Mesothelial cell of epicardium (in vitro differentiated cells): ENCODE measurements around the gene CLPSL2. TPM values are rescaled to one million over a fixed set of nuclear protein-coding genes. Genes with fewer than 3 reads are reported as not detected.
A peak's percentile ranks its signal among the peaks of the same experiment; 100 is the strongest.

Source experiments
- DNase-seq, 2 experiments: peaks; one replicate each; pipeline ENCODE4 v3.0.0; 2021; ENCODE audit warnings: low spot score in 2 of 2; ENCODE audit not compliant: unreplicated experiment in 2 of 2
- H3K27ac Mint-ChIP-seq: 2 replicates; pipeline ENCODE4 v1.8.0; 2021; ENCODE audit warnings: mixed read lengths
- H3K27me3 Mint-ChIP-seq: 2 replicates; pipeline ENCODE4 v1.8.0; 2021; ENCODE audit warnings: low read depth, mixed read lengths
- H3K36me3 Mint-ChIP-seq: 2 replicates; pipeline ENCODE4 v1.8.0; 2021; ENCODE audit warnings: mixed read lengths
- H3K4me1 Mint-ChIP-seq: 2 replicates; pipeline ENCODE4 v1.8.0; 2021; ENCODE audit warnings: mixed read lengths
- H3K4me3 Mint-ChIP-seq: 2 replicates; pipeline ENCODE4 v1.8.0; 2021; ENCODE audit warnings: mild to moderate bottlenecking, moderate library complexity, mixed read lengths
- H3K9me3 Mint-ChIP-seq: 2 replicates; pipeline ENCODE4 v1.8.0; 2021; ENCODE audit warnings: mixed read lengths
- total RNA-seq: library from RNA; stranded (reverse); gene quantifications from 3 replicates; pipeline ENCODE4 v1.2.1, GENCODE V29; 2021
- TF ChIP-seq, protein P1 (sequence below): fragments of 200-600 bp; sonication (generic); IDR thresholded peaks from one replicate; pipeline ENCODE4 v1.5.0; 2021; ENCODE audit warnings: antibody characterized with exemption; ENCODE audit not compliant: unreplicated experiment

The CLPSL2 gene
- total RNA-seq, 1 donor from 2014 or later: not detected

DNA sequence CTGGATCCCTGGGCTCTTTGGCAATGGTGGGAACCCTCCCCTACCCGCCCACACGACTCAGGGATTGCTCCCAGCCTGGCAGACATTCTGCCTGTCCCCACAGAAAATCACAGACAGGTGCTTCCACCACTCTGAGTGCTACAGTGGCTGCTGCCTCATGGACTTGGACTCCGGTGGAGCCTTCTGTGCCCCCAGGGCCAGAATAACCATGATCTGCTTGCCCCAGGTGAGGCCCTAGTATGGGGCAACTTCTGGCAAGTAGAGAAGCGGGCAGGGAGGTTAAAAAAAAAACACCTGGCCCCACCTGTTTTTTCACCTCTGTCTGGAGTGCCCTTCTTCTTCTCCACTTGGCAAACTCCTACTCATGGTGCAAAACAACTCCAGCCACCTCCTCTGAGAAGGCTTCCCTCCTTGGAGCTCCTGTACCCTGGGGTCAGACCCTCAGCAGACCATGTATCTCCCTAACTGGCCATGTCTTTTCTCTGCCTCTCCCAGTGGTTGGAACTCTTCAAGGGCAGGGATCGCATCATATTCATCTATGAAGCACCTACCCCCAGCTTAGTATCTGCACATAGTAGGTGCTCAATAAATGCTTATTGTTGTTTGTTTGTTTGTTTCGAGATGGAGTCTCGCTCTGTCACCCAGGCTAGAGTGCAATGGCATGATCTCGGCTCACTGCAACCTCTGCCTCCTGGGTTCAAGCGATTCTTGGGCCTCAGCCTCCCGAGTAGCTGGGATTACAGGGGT, 1.1 kb downstream of the CLPSL2 start:
- Mint-ChIP-seq H3K4me1 (peaks cover 13% of the 10 kb centered on the region), H3K36me3 (no peaks in the 10 kb centered on the region), H3K27ac (no peak overlapping the region), H3K27me3 (peaks cover 9% of the 10 kb centered on the region), H3K9me3 (no peaks in the 10 kb centered on the region), H3K4me3 (peak overlapping the region; percentile 69)
- TF ChIP-seq, protein P1, sequence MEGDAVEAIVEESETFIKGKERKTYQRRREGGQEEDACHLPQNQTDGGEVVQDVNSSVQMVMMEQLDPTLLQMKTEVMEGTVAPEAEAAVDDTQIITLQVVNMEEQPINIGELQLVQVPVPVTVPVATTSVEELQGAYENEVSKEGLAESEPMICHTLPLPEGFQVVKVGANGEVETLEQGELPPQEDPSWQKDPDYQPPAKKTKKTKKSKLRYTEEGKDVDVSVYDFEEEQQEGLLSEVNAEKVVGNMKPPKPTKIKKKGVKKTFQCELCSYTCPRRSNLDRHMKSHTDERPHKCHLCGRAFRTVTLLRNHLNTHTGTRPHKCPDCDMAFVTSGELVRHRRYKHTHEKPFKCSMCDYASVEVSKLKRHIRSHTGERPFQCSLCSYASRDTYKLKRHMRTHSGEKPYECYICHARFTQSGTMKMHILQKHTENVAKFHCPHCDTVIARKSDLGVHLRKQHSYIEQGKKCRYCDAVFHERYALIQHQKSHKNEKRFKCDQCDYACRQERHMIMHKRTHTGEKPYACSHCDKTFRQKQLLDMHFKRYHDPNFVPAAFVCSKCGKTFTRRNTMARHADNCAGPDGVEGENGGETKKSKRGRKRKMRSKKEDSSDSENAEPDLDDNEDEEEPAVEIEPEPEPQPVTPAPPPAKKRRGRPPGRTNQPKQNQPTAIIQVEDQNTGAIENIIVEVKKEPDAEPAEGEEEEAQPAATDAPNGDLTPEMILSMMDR: no peak
- no peak for DNase-seq

DNA sequence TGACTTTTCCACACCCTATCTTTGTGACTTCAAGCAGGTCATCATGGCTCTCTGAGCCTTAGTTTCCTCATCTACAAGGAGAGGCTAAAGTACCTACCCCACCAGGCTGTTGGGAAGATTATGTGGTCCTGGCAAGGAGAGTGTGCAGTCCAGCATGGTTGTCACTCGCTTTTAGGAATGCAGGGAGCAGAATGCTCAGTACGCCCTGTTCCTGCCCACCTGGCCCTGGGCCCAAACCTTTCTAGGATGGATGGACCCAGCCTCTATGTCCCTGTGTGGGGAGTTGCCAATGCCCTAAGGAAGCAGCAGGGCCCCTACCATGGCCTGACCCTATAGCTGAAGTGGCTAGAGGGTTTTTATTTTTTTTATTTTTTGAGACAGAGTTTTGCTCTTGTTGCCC, 2.0 kb downstream of the CLPSL2 start:
- no peak overlapping the region for H3K4me3 Mint-ChIP-seq
- H3K27me3 Mint-ChIP-seq: peaks cover 9% of the 10 kb centered on the region
- H3K36me3 Mint-ChIP-seq: no peaks in the 10 kb centered on the region
- H3K4me1 Mint-ChIP-seq: peaks cover 13% of the 10 kb centered on the region
- H3K9me3 Mint-ChIP-seq: no peaks in the 10 kb centered on the region
- TF ChIP-seq, protein P1: no peak
- no peak for DNase-seq
- no peak overlapping the region for H3K27ac Mint-ChIP-seq

DNA sequence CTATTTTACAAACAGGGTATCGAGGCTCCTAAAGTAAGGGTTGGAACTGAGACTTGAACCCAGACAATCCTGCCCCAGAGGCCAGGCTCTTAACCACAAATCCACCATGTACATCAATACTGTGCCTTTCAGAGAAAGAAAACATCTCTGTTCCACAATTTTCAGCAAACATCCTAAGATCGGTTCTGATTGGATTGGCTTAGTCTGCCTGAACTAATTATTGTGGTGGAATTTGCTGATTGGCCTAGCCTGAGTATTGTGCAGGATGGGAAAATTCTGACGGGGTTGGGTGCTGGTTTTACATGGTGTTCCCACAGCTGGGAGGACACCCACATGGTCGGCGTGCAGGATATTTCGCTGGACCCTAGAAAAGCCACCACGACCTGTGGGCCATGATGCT, 4.3 kb downstream of the CLPSL2 start, which contains the start of gene CLPSL1:
CLPSL1 (plus strand) TSS at position 301 of the 400 bp plus-strand sequence; CDS start at position 393, 92 bp downstream.
- Mint-ChIP-seq H3K27me3 (peaks cover 7% of the 10 kb centered on the region), H3K4me1 (peaks cover 11% of the 10 kb centered on the region), H3K4me3 (no peak within 1 kb of the TSS), H3K27ac (no peak within 1 kb of the TSS), H3K36me3 (no peaks in the 10 kb centered on the region), H3K9me3 (no peaks in the 10 kb centered on the region)
- no peak for DNase-seq
- TF ChIP-seq, protein P1: no peak

DNA sequence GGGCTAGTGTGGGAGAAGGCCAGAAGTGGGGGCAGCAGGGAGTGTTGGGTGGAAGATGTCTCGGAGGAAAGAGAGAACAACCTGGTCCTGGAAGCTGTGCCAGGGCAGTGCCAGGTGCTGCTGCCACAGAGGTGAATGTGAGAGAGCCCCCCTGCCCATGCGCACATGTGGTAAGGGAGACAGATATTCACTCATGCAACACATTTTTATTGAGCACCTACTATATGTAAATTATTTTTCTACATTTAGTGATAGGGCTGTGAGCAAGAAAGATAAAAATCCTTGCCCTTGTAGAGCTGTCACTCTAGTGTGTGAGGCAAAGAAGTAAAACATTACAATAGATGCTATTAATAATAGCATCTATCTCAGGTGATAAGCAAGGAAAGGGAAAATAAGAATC, 4.9 kb downstream of the CLPSL2 start:
- TF ChIP-seq, protein P1: no peak
- H3K9me3 Mint-ChIP-seq: no peaks in the 10 kb centered on the region
- no peak overlapping the region for H3K4me3 Mint-ChIP-seq
- H3K4me1 Mint-ChIP-seq: peaks cover 10% of the 10 kb centered on the region
- no peaks in the 10 kb centered on the region for H3K36me3 Mint-ChIP-seq
- H3K27ac Mint-ChIP-seq: no peak overlapping the region
- no peak for DNase-seq
- peaks cover 6% of the 10 kb centered on the region for H3K27me3 Mint-ChIP-seq

- Mint-ChIP-seq H3K27ac (no peak overlapping the region), H3K4me1 (peaks cover 6% of the 10 kb centered on the region), H3K4me3 (no peak overlapping the region), H3K36me3 (no peaks in the 10 kb centered on the region), H3K9me3 (no peaks in the 10 kb centered on the region), H3K27me3 (peaks cover 18% of the 10 kb centered on the region)
- TF ChIP-seq, protein P1: no peak
- no peak for DNase-seq
Observed at GRCh38 chr6:35782424-35782823, 6.0 kb downstream of the CLPSL2 start.
